IPS DF 19.7 (cell line): Measurements from ENCODE around the gene GCN1.
"Not testable (repeated sequence)": the region's sequence is repeated elsewhere in the genome, so short reads cannot be mapped to it uniquely, and the experiment has no call there.

Experiments used
- DNase-seq: peaks from one replicate; pipeline ENCODE4 v3.0.0-alpha.2; 2013; ENCODE audit warnings: low read depth, low spot score

The GCN1 gene

DNA sequence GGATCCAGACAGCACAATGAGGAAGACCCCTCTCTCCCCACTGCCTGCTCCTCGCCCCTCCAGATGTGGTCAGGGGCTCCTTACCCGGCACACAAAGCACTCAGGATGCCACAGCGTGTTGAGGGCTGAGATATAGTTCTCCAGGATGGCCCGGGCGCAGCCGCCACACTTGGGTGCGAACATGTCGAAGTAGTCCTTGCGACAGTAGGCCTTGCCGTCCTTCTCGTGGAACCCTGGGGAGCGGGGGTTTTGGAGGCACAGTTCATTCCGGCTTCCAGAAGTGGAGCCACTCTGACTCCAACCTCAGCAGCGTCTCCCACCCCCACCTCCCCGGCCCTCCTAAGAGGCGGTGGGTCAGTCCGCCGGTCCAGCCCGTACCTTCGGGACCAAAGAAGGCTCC, 19.2 kb upstream of the GCN1 start:
- no peak for DNase-seq

DNA sequence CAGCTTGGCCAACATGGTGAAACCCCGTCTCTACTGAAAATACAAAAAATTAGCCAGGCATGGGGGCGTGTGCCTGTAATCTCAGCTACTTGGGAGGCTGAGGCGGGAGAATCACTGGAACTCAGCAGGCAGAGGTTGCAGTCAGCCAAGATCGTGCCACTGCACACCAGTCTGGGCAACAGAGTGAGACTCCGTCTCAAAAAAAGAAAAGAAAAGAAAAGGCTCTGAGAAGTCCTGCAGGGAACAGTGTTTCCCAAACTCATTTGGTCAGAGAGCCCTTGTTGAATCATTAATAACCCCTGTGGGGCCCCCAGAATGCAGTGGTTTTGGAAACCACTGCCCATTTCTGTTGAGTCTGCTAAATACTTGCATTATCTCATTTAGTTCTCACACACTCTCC, 18.7 kb upstream of the GCN1 start:
- not testable (repeated sequence) for DNase-seq

DNA sequence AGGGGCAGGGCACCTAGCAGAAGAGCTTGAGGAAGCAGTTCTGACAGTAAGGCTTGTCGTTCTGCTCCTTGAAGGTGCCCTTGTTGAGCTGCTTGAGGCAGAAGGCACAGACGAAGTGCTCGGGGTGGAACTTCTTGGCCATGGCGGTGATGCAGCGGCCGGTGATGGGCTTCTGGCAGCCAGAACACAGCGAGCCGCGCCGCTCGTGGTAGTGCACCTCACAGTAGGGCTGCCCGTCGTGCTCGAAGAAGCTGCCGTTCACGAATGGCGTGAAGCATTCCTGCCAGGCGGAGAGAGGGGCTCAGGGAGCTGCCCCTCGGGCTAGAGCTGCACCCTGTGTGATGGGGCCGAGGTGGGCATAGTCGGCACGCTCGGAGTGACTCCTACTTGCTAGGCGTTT, 17.8 kb upstream of the GCN1 start:
- DNase-seq = no peak

DNA sequence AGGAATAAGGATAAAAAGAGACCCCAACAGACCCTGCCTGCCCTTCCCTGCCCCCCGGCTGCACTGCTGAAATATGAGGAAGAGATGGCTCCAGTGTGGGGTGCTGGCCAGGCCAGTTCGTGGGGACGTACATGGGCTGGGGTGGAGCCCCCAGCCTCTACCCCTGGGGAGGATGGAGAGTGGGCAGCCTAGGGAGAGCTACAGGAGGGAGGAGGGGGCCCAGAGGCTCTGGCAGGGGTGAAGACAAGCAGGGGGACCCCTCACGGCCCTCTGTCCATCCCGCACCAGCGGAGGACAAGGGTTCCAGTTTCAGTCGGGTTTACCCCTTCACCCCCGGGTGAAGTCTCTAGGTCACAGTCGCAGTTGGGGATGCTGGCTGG, 17.4 kb upstream of the GCN1 start:
- no peak for DNase-seq

DNA sequence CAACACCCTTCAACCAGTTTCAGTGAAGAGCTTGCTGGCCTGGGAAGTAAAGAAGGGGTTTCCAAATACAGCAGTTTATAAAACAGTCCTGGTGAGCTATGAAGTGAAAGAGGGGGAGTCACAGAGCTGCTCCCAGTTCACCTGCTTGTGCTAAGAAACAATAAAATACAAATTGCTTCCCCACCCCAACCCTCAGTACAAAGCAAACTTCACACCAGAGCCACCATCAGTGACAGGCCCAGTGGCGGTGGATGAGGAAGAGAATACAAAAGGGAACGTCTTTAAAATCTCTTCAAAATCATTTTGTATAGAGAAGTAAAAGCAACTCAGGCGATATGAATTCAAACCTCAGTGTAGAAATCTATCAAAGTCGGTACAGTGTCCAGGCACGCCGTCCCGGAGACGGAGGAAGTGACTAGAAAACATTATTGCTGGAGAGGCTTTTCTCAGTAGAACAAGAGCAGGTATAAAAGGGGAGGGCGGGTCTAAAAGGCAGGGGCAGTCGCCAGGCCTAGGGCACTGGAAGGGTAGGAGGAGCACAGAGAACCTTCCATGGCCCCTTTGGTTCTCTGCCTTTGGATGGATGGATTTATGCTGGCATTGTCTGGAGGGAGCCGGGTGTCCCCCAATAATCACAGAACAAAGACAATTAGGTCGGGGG, 16.9 kb upstream of the GCN1 start:
- no peak for DNase-seq

DNA sequence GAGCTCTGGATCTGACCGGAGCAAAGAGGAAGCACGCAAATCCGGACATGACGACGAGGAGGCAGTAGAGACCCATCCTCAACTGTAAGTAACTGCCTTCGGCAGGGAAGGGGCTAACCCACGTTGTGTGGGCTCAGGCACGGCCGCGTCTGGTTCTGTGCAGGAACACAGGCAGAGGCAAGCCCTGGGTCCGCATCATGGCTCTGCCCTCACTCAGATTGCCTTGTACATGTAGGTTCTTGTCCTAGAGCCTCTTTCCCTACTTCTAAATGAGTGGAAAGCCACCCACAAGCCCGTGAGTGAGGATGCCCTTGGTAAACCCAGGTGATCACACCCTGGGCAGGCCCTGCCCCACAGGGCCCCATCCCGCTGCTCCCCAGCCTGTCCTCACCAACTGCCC, 15.3 kb upstream of the GCN1 start:
- DNase-seq = no peak

DNA sequence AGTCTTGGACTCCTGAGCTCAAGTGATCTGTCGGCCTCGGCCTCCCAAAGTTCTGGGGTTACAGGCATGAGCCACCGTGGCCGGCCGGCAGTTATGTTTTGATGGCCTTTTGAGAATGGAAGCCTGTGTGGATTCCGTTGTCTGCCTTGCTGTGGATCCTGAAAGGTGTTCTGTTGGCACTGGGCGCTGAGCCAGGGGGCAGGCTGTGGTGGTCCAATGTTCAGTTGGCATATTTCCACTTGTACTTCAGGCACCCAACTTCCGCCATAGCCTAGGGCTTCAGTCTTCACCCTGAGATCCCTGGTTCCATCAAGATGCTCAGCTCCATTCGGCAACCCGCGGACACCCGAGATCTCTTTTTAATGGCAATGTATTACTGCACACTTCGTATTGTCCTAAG, 12.7 kb upstream of the GCN1 start:
- DNase-seq = no peak

DNA sequence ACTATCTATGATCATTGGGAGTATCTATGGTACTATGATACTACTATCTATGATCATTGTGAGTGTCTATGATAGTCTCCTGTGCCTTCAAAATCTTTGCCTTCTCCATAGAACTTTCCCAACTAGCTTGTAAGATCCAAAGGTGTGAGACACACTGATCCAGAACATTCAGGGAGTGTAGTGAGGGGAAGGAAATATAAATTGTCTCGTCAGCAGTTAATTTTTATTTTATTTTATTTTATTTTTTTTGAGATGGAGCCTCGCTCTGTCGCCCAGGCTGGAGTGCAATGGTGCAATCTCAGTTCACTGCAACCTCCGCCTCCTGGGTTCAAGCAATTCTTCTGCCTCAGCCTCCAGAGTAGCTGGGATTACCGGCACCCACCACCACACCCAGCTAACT, 12.3 kb upstream of the GCN1 start:
- DNase-seq = not testable (repeated sequence)

DNA sequence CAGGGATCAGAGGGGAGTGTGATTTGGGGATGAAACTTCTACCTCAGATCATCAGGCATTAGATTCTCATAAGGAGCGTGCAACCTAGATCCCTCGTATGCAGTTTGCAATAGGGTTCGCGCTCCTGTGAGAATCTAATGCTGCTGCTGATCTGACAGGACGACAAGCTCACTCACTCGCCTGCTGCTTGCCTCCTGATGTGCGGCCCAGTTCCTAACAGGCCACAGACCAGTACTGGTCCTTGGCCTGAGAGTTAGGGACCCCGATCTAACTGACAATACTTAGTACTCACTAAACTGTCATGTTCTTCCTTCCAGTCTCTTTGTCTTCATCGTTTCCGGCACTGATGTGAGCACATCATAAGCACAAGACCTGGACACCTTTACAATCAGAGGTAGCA, 11.7 kb upstream of the GCN1 start:
- DNase-seq = no peak

DNA sequence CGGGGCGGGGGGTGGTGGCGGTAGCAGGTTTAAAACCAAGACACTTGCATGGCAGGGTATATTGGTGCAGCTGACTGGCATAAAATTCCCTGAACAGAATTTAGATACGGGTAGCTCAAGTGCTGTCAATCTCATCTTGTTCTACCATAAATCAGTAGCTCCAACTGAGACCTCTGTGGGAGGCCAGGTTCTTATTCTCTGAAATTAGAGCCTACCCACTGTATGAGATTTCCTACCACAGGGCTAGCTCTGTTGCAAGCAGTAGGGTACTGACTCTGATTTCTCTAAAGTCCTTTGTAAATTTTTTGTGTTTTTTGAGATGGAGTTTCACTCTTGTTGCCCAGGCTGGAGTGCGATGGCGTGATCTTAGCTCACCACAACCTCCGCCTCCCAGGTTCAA, 9.7 kb upstream of the GCN1 start:
- no peak for DNase-seq

DNA sequence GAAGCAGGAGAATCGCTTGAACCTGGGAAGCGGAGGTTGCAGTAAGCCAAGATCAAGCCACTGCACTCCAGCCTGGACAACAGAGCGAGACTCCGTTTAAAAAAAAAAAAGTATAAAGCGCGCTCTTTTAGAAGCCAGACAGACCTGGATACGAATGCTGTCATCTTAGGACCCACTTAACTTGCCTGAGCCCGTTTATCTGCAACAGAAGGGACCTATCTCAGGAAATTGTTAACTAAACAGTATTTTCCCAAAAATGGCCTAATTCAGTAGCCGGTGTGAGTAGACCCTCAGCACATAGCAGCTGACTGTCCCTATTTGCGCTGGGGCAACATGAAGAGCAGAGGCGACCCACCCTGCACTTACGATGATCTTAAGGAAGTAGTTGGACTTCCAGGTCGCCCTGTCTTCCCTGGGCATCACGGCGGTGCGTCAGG, 5.9 kb upstream of the GCN1 start:
- DNase-seq = no peak

DNA sequence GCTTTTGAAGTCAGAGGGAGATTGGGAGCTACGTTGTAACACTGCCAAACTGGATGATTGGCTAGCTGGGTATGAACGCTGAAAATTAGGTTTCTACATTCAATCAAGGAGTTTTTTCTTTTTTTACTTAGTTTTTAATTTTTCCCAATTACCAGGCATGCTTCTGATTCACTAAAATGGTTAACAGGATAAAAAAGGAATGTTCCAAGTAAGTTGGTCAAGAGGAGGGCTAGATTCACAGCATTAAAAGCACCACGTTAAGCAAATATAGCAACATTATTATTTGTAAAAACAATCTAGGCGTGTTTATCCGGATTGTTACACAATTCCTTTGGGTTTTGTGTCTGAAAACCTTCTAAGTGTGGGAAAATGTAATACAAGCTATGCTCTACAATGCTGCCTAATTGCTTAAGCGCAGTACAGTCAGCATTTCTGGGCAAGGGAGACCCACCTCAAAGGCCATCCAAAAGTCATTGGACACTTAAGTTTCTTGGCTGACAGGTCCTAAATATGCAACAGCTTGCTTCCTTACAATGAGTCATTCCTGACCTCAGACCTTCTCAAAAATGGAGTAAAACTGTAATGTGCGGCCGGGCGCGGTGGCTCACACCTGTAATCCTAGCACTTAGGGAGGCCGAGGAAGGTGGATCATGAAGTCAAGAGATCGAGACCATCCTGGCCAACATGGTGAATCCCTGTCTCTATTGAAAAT, 5.2 kb upstream of the GCN1 start:
- no peak for DNase-seq

DNA sequence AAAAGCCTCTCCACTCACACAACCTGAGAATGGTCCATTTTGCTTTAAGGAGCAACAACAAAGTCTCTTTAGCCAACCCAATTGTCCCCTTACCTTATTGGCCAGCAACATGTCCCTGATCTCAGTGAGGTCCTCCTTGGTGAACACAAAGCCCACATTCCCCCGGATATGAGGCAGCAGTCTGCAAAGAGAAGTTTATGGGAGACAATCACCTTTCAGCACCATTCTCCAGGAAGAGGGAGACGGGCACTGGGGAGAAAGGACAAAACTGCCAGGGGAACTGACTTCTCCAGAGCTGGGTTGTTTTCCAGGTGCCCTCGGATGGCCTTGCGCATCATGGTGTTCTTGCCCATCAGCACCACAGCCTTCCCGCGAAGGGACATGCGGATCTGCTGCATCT, 4.5 kb upstream of the GCN1 start:
- no peak for DNase-seq

DNA sequence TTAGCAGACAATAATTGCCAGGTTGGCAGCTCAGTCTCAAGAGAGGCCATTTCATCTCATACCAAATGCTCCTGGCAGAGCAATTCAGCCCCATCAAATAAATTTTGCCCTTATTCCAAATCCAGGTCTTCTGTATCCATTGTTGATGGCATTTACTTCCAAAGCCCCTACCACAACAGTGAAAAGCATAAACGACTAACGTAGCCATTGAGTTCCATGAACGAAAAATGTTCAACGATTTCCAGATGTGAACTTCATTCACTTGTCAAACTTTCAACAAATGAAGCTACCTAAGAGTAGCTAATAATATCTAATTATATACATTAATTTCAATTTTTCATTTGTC, 3.0 kb upstream of the GCN1 start:
- no peak for DNase-seq

DNA sequence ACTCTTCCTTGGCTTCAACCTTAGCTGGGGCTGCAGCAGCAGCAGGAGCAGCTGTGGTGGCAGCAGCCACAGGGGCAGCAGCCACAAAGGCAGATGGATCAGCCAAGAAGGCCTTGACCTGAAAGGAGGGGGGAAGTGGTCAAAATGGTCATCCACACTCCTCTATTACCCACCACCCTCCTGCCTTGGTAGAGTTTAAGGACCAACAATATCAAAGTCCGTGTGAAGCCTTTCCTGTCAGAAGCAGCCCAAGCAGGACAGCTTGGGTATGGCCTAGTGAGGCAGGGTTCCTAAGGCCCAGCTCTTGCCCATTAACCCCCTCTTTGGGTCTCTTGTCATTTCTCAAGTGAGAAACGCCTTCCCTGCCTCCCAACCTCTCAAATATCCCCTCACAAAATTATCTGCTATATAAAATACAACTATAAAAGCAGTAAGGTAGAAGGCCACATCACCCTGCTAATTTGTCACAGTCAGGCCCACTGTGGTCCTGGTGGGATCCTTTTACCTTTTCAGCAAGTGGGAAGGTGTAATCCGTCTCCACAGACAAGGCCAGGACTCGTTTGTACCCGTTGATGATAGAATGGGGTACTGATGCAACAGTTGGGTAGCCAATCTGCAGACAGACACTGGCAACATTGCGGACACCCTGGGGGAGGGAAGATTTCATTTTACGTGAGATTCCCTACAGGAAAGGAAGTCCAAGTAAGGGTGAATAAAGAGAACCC, 2.5 kb upstream of the GCN1 start:
- DNase-seq = not testable (repeated sequence)

DNA sequence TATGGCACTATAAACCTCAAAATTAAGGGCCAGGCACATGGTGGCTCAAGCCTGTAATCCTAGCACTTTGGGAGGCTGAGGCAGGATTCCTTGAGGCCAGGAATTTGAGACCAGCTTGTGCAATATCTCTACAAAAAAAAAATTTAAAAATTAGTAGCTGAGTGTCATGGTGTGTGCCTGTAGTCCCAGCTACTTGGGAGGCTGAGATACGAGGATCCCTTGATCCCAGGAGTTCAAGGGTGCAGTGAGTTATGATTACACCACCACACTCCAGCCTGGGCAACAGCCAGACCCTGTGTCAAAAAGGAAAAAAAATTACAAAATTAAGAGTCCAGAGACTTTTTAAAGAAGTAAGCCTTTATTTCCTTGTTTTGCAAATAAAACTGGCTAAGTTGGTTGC, 1.8 kb upstream of the GCN1 start:
- no peak for DNase-seq

DNA sequence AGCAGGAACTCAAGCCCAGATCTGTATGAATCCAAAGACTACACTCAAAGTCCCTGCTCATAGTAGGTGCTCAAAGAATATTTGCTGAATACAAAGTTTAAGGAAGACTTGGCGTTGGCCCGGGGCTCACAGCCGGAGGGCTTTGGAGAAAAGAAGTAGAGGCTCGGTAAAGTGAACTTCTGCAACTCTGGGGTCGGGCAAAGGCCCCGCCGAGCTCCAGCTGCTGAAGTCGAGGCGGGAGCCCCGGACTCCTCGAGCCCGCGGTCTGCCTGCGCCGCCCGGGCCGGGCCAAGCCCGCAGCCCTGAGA, 335 bp downstream of the GCN1 start:
- DNase-seq = no peak

DNA sequence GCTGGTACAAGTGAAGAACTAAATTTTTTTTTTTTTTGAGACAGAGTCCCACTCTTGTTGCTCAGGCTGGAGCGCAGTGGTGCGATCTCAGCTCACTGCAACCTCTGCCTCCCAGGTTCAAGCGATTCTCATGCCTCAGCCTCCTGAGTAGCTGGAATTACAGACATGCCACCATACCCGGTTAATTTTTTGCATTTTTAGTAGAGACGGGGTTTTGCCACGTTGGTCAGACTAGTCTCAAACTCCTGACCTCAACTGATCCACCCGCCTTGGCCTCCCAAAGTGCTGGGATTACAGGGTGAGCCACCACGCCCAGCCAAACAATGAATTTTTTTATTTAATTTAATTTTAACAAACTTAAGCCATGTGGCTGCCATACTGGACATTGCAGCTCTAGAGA, 1.2 kb downstream of the GCN1 start:
- DNase-seq = not testable (repeated sequence)

DNA sequence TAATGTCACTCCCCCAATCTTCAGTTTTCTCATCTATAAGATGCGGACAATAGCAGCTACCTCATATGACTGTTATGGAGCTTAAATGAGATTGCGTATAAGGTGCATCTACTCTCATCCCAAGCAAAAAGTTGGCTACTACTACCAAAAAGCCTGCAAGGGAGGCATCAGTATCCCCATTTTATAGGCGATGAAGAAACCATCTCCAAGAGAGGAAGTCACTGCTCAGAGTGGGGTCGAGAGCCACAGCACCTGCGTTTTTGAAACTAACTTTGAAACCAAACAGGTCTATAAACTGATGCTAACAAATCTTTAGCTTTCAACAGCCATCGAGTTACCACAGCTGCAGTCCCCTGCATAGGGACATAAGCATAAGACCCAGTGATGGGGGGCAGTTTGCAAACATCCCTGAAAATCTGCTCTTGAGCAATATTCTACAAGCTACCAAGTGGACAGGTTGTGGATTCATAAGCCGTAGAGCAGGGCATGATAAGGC, 3.5 kb downstream of the GCN1 start:
- DNase-seq = no peak

DNA sequence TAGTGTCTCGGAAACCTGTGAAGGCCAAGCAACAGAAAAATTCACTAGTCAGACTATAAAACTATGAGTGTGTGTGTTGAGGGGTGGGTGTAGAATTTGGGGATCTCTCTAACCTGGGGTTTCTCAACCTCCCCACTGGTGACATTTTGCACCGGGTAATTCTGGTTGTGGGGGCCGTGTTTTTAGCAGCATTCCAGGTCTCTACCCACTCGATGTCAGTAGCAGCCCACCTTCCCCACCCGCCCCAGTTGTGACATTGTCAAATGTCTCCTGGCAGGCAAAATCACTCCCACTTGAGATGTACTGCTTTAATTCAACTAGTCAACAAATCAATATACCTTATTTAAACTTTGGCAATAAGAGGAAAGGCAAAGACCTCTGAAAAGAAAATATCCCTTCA, 4.1 kb downstream of the GCN1 start:
- DNase-seq = no peak

DNA sequence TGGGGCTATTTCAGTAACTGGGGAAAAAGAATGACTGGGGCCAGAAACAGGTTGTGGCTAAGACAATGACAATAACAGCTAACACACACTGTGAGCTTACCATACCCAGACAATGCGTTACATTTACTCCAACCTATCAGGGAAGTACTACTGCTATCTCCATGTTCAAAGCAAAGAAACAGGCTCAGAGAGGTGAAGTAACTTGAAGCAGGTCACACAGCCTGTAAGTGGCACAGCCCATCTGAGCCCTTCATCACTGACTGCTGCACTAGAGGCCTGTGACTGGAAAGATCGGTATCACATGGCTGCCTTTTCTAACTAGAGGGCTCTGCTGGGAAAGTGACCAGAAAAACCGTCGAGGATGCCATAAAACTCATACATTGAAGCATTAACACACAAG, 7.9 kb downstream of the GCN1 start:
- no peak for DNase-seq

DNA sequence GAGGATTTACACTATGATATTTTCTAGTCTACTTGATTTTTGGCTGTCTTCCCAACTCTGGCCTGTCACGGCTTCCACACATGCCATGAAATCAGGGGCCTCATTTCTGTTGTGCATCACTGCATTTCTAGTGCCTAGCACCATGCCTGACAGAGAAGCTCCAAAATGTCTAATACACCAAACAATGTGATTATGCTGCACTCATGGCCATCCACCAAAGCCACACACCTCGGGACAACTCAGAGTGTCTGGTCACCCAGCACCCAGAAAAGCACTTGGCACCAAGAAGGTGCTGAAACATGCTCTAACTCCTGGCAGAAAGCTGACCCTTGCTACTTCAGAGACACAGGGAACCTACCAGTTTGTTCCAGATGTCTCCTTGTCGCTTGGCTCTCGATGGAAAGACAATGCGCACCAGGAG, 11.3 kb downstream of the GCN1 start:
- DNase-seq = no peak

DNA sequence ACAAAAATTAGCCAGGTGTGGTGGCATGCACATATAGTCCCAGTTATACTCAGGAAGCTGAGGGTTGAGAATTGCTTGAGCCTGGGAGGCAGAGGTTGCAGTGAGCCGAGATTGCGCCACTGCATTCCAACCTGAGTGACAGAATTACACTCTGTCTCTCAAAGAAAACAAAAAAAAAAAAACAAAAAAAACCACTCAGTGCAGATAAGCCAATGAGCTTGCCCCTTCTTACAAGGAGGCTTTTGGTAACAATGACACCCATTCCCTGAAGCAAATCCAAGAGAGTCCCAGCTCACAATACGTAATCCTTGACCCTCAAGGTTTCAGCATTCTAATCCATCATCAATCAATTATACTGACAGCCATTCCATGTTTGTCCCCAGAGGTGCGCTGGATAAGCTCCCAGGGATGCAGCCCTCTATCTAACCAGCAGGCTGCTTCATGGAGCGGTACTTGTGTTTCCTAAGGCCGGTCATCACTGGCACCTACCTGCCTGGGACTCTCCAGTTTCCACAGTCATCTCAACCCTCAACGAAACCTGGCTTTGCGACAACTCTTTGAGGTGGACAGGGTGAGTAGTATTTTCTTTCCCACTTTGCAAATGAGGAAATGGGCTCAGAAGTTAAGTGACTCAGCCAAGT, 12.4 kb downstream of the GCN1 start:
- no peak for DNase-seq
